Measurements from ENCODE around the gene PARP3.

The PARP3 gene

DNA sequence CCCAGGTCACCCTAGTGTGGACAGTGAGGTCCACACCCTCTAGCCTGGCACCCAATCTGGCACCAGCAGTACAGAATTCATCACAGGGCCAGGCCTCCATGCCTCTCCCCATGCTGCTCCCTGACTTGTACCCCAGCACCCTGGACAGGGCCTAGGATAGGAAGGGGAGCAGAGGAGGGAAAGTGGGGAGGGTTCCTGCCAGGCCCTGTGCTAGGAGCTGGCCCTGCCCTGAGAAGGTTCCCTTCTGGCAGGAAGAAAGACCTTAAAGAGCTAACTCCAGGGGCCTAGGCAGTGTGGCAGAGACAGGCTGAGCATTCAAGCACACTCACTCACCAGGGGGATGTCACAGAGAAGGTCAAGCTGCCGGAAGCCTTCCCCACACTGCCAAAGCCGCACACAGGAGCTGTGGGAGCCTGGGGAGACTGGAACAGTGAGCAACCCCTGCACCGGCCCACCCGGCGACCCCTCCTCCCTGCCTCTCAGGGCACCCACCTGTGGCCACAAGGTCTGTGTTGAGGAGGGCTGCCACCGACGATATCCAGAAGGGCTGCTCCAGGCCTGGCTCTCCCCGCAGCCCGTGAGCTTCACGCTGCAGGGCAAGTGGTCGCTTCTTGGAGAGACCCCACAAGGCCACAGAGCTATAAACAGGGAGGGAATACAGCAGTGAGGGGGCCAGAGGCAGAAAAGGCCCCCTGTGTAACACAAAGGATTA lies 7.9 kb upstream of the PARP3 start:
- no peak for DNase-seq

DNA sequence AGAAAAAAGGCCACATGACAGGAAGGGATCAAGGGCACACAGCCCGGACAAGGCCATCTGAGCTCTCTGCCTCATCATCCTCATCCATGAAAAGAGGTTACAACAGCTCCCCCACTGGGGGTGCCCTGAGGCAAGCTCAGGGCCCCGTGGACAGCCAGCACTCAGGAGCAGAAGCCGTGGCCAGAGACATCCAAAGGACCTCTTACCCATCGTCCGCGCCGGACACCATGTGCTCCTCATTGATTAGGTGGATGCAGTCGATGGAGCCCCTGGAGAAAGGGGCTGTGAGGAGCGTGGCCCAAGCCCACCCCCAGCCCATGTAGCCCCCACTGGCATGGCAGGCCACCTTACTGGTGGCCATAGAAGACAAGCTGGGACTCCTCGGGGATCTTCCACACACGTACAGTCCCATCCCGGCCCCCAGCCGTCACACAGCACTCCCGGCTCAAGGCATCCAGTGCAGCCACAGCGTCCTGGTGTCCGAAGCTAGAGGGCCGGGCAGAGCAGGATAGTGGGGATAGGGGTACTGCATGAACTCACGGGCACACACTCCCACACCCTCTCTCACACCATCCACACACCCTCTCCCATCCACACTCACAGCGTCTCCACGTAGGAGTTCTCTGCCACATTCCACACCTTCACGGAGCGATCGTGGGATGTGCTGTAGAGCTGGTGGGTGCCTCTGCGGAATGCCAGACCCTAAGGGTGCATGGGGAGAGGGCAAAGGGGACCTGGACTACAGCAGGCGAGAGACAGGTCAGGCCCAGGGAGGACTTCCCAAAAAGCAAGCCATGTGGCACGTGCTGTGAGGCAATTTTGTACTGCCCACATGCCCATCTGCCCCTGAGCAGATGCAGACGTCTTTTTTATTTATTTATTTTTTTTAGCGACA lies 6.9 kb upstream of the PARP3 start:
- DNase-seq: no peak

DNA sequence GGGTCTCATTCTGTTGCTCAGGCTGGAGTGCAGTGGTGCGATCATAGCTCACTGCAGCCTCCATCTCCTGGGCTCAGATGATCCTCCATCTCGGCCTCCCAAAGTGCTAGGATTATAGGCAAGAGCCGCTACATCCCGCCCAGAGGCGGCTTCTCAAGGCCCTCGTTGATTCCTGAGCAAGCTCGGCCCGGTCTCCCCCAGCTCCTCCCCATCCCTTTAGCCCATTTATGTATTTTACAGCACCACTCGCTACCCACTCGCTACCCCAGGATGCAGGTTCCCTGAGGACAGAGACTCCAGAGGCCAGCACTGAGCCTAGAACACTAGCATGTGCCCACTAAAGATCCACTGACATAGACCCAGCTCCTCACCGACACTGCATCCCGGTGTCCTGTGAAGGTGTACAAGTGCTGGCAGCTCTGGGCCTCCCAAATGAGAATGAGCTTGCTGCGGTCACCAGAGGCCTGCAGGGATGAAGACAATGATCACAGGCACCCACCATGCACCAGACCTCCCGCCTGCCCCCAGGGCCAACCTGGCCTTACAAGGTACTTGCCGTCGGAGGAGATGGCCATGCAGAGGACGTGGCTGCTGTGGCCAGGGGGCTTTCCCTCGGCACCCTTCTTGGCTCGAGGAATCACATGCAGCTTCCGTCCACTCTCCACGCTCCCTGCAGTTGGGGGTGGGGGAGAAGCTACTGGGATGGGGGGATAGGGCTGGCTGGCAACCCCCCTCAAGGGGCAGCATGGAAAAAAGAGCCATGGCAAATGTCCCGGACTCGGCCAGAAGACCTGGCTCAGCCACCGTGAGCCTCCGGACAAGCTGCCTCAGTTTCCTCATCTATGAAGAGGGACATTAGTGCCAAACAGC lies 6.0 kb upstream of the PARP3 start:
- no peak for DNase-seq

DNA sequence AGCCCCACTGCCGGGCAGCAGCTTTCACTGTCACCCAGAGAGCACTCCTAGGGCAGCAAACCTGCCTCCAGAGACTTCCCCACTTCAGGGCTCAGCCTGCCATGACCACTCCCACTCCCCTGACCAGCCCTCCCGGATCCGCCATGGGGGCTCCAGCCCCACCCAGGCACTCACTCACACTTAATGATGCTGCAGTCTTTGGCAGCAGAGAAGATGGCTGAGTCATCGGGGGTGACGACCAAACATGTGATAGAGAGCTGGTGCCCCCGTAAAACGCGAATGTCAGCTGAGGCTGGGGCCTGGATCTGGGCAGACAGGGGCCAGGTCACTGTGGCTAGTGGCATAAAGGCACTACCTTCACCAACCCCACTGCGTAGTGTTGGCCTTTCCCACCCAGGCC lies 5.1 kb upstream of the PARP3 start:
- DNase-seq: no peak

DNA sequence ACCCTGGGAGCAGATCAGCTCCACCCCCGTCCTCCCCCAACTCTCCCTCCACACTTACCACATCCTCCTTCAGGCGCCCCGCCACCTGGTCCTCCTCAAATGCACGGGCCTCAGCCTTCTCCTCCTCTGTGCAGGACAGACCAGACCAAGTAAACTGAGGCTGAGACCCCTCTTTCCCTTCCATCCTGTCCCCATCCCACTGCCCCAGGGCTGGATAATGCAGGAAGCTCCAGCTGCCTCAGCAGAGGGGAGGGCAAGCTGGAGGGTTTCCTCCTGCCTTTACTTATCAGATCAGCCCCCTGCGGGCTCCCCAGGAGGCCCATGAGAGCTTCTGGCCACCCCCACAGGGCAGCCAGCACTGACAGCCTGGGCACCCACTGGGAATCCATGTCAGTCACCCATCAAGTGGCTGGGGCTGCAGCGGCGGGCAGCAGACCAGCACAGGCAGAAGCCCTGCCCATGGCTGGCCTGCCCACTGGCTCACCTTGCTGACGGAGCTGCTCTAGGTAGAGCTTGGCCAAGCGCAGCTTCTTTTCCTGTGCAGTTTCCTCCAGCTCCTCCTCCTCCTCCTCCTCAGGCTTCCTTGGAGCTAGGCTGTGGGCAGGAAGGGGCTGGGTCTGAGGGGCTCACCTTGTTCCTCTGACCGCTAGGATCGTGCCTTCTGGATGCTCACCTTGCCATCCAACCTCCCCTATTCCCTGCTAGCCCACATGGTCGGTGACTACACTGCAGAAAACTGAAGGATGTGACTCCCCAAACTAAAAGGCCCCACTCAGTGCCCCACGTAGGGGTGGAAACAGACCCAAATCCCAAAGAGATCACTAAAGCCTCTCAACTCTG lies 4.3 kb upstream of the PARP3 start:
- DNase-seq: no peak

DNA sequence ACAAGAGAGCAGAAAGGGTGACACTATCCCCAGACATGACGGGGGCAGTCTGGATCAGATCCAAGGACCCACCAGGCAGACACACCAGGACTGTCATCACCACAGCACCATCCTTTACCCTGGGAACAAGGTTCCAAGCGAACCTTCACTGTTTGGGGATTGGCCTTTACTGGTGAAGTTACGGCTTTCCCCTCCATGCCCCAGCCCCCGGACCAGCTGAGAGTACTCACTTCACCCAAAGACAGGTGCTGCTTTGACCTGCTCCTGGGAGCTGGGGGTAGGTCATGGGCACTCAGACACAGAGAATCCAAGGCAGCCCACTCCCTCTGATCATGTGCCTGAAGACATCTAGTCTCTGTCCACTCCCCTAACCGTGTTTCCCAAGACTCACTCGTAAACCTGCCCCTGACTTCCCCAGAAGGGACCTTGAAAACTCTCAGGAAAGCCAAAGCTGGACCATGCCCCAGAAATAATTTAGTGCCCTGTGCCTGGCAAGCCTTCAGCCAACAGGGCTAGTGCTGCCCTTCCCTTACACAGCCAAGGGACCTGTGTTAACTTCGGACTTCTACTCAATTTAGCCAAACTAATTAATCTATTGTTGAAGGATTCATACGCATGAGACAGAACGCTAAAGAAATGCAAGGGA lies 3.3 kb upstream of the PARP3 start:
- no peak for DNase-seq

DNA sequence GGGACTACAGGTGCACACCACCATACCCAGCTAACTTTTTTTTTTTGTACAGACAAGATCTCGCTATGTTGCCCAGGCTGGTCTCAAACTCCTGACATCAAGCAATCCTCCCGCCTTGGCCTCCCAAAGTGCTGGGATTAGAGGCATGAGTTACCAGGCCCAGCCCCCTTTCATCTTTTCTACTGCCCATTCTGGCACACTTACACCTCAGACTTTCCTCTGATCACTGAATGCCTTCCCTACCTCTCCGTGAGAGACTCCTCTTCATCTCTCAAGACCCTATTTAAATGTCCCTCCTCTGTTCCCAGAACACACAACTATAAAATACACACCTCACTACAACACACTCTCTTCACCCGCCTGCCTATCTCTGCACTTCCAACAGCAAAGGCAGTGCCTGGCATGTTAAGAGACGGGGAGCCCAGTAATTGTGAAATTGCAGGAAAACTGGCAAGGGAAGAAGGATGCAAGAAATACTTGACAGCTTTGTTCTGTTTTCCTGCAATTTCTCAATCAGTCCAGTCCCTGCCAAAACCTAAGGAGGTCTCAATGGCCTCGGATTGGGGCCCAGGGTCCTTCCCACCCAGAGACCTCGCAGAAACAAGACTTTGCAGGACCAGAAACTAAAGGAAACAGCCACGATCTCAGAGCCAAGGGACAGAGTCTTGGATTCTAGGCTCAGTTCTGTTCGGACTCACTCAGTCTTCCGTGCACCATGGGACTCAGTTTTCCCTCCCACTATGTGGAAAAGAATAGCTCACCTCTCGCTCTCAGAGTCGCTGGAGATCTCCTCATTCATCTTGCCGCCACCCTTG lies 1.3 kb upstream of the PARP3 start:
- DNase-seq: no peak

DNA sequence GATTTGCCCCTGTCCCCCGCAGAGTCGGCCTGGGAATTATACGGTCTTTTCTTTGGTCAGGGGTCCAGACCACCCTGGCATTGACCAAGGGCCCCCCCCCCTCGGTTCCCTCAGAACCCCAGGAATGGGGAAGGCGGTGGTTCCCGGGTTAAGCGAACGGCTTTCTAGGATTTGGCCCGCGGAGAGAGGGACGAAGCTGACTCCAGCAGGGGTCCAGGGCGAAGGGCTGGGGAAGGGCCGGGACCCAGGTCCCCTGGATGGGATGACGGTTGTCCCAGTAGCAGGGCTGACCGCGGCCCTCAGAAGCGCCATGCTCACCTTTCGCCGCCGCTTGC lies 733 bp upstream of the PARP3 start:
- DNase-seq: no peak

DNA sequence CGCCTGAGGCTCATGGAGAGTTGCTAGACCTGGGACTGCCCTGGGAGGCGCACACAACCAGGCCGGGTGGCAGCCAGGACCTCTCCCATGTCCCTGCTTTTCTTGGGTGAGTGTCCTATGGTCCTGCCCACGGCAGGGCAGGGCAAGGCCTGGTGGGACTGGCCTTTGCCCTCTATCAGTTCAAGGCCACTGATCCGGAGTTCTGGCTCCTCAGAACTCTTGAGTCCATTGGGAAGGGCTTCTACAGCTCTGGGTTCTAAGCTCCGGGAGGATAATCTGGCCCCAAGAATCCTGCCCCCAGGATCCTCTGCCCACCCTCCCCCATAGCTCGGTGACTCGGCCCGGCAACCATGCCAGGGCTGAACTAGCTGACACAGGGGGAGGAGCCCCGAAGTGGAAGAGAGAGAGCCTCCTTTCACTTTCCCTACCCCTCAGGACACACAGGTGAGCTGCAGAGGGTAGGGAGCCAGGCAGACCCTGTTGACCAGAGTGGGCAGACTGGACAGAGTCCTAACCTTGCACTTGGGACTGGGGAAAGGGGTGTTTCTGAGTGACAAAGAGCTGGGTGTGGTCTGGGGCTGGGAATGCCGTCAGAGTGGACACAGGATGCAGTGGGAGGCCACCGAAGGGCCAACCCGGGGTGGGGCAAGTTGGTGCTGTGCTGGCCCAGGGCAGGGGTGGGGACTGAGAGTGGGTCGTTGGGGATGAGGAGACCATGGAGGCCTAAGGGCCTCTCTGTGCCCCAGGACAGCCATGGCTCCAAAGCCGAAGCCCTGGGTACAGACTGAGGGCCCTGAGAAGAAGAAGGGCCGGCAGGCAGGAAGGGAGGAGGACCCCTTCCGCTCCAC lies 664 bp downstream of the PARP3 start:
- no peak for DNase-seq

DNA sequence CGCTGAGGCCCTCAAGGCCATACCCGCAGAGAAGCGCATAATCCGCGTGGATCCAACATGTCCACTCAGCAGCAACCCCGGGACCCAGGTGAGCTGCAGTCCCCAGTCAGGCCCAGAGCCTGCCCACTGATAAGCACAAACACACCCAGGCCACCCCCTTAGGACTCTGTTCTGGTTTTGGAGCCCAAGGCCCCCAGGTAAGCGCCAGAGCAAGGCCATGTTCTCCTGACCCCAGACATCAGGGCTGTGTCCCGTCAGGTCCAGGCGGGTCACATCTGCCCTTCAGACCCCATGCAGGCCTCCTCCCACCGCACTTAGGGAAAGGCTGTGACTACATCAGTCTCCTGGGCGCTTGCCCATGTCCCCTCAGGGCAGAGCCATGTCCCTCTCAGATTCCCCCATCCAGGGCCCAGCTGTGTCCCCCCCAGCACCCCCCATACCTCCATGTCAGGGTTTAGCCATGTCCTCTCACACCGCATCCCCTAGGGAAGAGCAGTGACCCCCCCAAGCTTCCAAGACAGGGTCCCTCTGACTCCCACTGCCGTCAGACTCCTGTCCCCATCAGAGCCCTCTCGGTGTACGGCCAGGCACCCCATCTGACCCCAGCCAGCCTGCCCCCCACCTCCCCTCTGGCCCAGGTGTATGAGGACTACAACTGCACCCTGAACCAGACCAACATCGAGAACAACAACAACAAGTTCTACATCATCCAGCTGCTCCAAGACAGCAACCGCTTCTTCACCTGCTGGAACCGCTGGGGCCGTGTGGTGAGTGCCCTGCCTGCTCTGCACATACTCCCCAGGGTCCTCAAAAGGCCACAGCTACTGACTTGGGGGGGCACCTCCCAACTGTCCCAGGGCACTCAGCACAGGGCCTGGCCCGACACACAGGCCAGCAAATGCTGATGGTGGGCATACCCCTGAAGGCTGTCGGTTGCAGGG lies 1.6 kb downstream of the PARP3 start:
- no peak for DNase-seq

DNA sequence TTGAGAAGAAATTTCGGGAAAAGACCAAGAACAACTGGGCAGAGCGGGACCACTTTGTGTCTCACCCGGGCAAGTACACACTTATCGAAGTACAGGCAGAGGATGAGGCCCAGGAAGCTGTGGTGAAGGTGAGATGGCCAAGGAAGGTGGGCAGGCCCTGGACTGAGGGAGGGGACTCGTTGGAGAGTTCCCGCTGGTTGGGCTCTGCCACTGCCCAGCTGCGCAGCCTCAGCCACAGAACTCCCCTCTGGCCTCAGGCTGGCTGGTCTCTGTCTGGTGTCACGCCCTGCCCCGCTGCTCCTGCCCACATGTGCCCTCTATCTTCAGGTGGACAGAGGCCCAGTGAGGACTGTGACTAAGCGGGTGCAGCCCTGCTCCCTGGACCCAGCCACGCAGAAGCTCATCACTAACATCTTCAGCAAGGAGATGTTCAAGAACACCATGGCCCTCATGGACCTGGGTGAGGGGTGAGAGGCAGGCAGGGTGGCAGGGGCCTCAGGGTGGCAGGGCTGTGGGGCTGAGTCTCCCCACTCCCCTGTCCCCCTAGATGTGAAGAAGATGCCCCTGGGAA lies 2.4 kb downstream of the PARP3 start:
- no peak for DNase-seq

DNA sequence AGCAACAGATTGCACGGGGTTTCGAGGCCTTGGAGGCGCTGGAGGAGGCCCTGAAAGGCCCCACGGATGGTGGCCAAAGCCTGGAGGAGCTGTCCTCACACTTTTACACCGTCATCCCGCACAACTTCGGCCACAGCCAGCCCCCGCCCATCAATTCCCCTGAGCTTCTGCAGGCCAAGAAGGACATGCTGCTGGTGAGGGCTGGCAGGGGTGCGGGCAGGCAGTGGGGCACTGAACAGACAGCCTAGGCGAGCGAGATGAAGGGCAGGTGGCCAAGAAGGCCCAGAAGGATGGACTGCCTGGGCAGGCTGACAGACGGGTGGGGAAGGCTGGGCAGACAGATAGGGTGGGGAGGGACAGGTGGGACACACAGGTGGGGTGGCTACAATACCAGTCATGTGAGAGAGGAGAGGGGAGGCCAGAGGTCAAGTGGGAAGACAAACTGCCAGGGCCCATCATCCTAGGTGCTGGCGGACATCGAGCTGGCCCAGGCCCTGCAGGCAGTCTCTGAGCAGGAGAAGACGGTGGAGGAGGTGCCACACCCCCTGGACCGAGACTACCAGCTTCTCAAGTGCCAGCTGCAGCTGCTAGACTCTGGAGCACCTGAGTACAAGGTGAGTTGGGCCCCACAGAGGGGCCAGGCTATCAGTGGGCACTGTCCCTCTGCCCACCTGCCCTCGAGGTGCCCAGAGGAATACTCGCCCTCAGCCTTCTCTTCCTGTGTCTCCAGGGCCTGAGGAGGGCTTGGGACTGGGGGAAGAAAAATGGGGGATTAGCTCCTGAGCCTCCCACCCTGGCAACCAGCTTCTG lies 3.1 kb downstream of the PARP3 start:
- DNase-seq: no peak

DNA sequence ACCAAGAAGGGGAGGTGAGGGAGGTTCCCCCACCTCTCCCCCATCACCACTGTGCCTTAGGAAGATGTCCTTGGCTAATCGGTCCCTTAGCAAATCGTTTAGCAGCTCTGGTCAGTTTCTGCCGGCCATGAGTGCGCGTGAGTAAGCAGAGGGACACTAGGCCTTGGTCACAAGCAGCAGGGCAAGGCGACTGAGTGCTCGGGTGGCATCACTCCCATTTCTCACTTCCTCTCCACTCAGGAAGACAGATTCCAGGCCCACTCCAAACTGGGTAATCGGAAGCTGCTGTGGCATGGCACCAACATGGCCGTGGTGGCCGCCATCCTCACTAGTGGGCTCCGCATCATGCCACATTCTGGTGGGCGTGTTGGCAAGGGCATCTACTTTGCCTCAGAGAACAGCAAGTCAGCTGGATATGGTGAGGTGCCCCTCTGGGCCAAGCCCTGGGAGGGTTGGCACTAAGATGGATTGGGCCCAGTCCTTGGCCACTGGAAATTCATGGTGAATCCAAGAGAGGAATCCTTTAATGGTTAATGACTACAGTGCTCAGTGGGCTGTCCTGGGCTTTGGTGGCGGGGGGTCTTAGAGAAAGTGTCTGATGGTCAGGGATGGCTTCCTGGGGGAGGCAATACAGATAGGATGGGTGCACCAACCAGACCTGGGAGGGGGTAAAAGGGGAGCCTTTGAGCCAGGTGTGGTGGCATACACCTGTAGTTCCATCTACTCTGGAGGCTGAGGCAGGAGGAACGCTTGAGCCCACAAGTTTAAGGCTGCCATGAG lies 4.0 kb downstream of the PARP3 start:
- no peak for DNase-seq

DNA sequence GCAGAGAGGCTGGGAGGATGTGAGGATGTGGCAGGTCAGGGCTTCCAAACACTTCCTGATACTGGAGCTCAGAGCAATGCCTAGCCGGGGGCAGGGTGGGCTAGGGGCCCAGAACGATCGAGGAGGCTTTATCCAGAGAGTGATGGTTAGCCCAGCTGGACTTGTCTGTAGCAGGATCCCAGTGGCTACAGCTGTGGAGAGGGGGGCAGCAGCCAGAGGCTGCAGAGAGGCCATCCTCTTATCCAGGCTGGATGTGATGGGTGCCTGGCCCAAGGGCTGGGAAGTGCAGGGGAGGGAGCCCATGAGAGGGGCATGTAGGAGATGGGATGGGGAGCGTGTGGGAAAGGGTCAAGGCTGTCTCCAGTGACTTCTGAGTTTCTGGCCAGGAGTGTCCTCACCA lies 4.6 kb downstream of the PARP3 start:
- DNase-seq: no peak

DNA sequence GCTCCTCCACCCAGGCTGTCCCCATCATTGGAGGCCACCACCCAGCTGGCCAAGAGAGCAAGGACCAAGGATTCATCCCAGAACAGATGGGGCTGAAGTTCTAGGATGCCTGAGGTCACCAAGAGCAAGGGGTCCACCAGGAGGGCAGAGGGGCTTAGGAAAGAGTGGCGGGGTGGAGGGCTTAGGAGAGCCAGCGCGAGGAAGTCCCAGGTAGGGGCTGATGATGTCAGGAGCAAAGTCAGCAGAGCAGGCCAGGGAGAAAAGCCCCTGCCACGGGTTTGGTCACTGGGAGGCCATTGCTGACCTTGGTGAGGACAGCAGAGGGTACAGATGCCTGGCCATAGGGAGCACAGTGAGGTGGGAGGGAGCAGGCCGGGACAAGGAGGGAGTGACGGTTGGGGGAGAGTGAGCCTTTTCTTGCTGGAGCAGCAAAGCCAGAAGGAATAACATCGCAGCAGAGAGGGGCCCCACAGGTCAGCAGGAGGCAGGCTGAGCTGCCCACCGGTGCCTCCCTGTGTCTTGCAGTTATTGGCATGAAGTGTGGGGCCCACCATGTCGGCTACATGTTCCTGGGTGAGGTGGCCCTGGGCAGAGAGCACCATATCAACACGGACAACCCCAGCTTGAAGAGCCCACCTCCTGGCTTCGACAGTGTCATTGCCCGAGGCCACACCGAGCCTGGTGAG lies 5.2 kb downstream of the PARP3 start:
- DNase-seq: no peak

DNA sequence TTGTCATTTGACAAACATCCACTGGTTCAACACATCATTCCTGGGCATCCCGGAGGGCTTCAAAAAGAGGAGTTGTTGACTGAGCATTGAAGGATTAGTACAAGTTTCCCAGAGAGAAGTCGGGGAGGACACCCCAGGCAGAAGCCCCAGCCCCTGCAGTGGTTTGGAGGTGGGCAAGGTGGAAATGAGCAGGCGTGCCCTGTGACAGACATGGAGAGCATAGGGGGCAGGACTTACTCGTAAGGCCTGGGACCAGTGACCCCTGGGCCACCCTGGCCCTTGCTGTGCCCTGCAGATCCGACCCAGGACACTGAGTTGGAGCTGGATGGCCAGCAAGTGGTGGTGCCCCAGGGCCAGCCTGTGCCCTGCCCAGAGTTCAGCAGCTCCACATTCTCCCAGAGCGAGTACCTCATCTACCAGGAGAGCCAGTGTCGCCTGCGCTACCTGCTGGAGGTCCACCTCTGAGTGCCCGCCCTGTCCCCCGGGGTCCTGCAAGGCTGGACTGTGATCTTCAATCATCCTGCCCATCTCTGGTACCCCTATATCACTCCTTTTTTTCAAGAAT lies 5.9 kb downstream of the PARP3 start:
- DNase-seq: no peak

Measured in NCI-H524 treated with DMSO at 0.1 percent for 48 hours (cell line).